ENCODE measurements around the gene WDR83. TPM values are rescaled to one million over a fixed set of nuclear protein-coding genes. Genes with fewer than 3 reads are reported as not detected.

WDR83 gene
- polyA plus RNA-seq, 4 donors: 10.9 to 23.8 (median 19.9) TPM

DNA sequence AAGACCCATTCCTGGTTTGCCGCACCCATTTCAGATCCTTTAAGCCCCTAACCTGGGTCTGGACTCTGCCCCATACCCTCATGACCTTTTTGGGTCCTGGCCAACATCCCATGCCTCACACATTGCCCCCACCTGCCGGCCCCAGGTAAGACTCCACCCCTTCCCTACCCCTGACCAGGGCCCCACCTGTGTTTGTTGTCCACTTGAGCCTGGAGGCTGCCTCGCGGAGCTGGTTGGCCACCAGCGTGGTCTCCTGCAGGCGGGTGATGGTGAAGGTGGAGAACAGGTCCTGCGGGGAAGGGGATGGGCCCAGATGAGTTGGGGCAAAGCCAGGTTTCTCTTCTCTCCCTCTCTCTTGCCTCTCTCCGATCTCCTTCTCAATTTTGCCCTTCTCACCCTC, 19.6 kb upstream of the WDR83 start:
- Histone ChIP-seq H3K4me1 (ENCODE audit: control insufficient read depth in 3 of 3, insufficient read depth in 2 of 3, low read depth in 1 of 3, low read length in 2 of 3) (peaks cover 0 to 4% (median 0%) of the 10 kb centered on the region in 3 donors), H3K27ac (ENCODE audit: low read depth in 1 of 3, low read length in 2 of 3) (no peak overlapping the region), H3K36me3 (ENCODE audit: control insufficient read depth in 3 of 3, insufficient read depth in 2 of 3, low read depth in 1 of 3, low read length in 3 of 3) (peaks cover 0 to 10% (median 0%) of the 10 kb centered on the region in 3 donors), H3K27me3 (ENCODE audit: control insufficient read depth in 3 of 3, insufficient read depth in 3 of 3, low read length in 3 of 3) (no peaks in the 10 kb centered on the region), H3K9me3 (ENCODE audit: control insufficient read depth in 2 of 2, insufficient read depth in 1 of 2, low read depth in 1 of 2, low read length in 1 of 2) (no peaks in the 10 kb centered on the region), H3K4me3 (ENCODE audit: low read depth in 1 of 3, low read length in 3 of 3) (no peak overlapping the region)
- WGBS, 3 donors: 32 to 63% (median 61%) methylated on average over 8 of the region's 8 CpGs
- FAIRE-seq (no peak), DNase-seq (peak in 1 of 2 donors; percentile 34)

- no peak for FAIRE-seq
- peak; percentile 83 to 88 for DNase-seq
- 11 to 26% (median 25%) methylated on average over 28 to 31 of the region's 31 CpGs for WGBS, 3 donors
These were observed 19.0 kb upstream of the WDR83 start for GRCh38 chr19:12647490-12648071.

DNA sequence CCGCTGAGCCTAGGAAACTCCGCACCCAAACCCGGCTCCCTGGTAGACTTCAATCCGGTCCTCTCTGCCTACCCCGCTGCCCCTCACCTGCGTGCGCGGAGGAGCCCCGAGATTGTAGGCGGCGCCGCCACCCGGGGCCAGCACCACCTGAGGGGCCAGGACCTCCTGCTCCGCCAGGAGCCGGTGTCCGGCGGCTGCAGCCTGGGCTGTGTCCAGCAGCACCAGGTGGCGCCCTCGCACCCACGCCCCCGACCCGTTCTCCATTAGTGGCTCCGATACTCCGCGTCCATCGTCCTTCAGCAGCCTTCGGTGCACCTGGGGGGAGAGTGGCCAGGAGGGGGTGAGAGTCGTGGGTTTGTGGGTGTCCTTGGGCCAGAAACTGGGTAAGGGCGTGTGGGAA, 18.5 kb upstream of the WDR83 start:
- Histone ChIP-seq H3K9me3 (ENCODE audit: control insufficient read depth in 2 of 2, insufficient read depth in 1 of 2, low read depth in 1 of 2, low read length in 1 of 2) (no peaks in the 10 kb centered on the region), H3K27me3 (ENCODE audit: control insufficient read depth in 3 of 3, insufficient read depth in 3 of 3, low read length in 3 of 3) (no peaks in the 10 kb centered on the region), H3K4me3 (ENCODE audit: low read depth in 1 of 3, low read length in 3 of 3) (peak overlapping the region in 2 of 3 donors; percentile 27 to 35), H3K27ac (ENCODE audit: low read depth in 1 of 3, low read length in 2 of 3) (no peak overlapping the region), H3K36me3 (ENCODE audit: control insufficient read depth in 3 of 3, insufficient read depth in 2 of 3, low read depth in 1 of 3, low read length in 3 of 3) (peaks cover 0 to 13% (median 0%) of the 10 kb centered on the region in 3 donors), H3K4me1 (ENCODE audit: control insufficient read depth in 3 of 3, insufficient read depth in 2 of 3, low read depth in 1 of 3, low read length in 2 of 3) (peaks cover 0 to 4% (median 0%) of the 10 kb centered on the region in 3 donors)
- DNase-seq (peak in 1 of 2 donors; percentile 25), FAIRE-seq (no peak)
- WGBS, 3 donors: 21 to 55% (median 29%) methylated on average over 23 to 29 of the region's 29 CpGs

More at GRCh38 chr19:12647490-12648071, 19.0 kb upstream of the WDR83 start:
- H3K4me3 ChIP-seq (ENCODE audit: low read depth in 1 of 3, low read length in 3 of 3): peak overlapping the region in 2 of 3 donors; percentile 31 to 35
- H3K27me3 ChIP-seq (ENCODE audit: control insufficient read depth in 3 of 3, insufficient read depth in 3 of 3, low read length in 3 of 3): no peaks in the 10 kb centered on the region
- H3K9me3 ChIP-seq (ENCODE audit: control insufficient read depth in 2 of 2, insufficient read depth in 1 of 2, low read depth in 1 of 2, low read length in 1 of 2): no peaks in the 10 kb centered on the region
- H3K36me3 ChIP-seq (ENCODE audit: control insufficient read depth in 3 of 3, insufficient read depth in 2 of 3, low read depth in 1 of 3, low read length in 3 of 3): peaks cover 0 to 13% (median 0%) of the 10 kb centered on the region in 3 donors
- H3K4me1 ChIP-seq (ENCODE audit: control insufficient read depth in 3 of 3, insufficient read depth in 2 of 3, low read depth in 1 of 3, low read length in 2 of 3): peaks cover 0 to 4% (median 0%) of the 10 kb centered on the region in 3 donors
- H3K27ac ChIP-seq (ENCODE audit: low read depth in 1 of 3, low read length in 2 of 3): no peak overlapping the region

DNA sequence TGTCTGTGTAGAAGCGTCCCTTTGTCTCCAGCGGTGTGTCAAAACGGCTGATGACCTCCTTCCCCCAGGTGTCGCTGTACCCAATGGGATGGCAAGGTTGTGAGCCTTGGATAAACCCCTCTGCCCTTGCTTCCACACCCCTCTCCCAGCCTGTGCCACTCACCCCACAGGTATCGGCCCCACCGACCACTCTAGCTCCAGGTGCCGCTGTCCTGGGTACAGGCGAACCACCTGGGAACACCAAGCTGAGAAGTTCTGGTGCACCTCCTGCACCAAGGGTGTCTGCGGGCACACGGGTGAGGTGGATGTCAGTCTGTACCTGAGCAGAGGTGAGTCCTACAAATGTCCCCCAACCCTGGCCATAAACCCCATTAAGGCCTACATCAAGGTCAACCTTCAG, 16.7 kb upstream of the WDR83 start:
- FAIRE-seq: no peak
- Histone ChIP-seq H3K9me3 (ENCODE audit: control insufficient read depth in 2 of 2, insufficient read depth in 1 of 2, low read depth in 1 of 2, low read length in 1 of 2) (no peaks in the 10 kb centered on the region), H3K4me3 (ENCODE audit: low read depth in 1 of 3, low read length in 3 of 3) (no peak overlapping the region), H3K4me1 (ENCODE audit: control insufficient read depth in 3 of 3, insufficient read depth in 2 of 3, low read depth in 1 of 3, low read length in 2 of 3) (peaks cover 0 to 4% (median 0%) of the 10 kb centered on the region in 3 donors), H3K27me3 (ENCODE audit: control insufficient read depth in 3 of 3, insufficient read depth in 3 of 3, low read length in 3 of 3) (no peaks in the 10 kb centered on the region), H3K36me3 (ENCODE audit: control insufficient read depth in 3 of 3, insufficient read depth in 2 of 3, low read depth in 1 of 3, low read length in 3 of 3) (peaks cover 0 to 24% (median 0%) of the 10 kb centered on the region in 3 donors), H3K27ac (ENCODE audit: low read depth in 1 of 3, low read length in 2 of 3) (no peak overlapping the region)
- DNase-seq: no peak
- 94 to 97% (median 97%) methylated on average over 10 of the region's 10 CpGs for WGBS, 3 donors

DNA sequence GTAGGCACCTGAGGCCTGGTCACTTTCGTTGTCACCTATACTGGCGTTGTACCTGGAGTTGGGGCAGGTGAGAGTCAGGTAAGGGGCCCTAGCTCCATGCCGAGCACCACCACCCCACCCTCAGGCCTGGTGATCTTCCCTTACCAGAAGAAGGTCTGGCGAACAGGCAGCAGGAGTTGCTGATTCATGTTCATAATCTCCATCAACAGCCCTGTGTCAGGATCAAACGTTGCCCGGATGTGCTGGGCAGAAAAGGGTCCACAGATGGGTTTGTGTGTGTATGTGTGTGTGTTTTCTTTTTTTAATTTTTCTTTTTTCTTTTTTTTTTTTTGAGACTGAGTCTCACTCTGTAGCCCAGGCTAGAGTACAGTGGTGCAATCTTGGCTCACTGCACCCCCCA, 14.4 kb upstream of the WDR83 start:
- no peak overlapping the region for H3K4me3 ChIP-seq (ENCODE audit: low read depth in 1 of 3, low read length in 3 of 3)
- H3K27ac ChIP-seq (ENCODE audit: low read depth in 1 of 3, low read length in 2 of 3): no peak overlapping the region
- WGBS, 3 donors: 90 to 95% (median 93%) methylated on average over 6 of the region's 6 CpGs
- DNase-seq: no peak
- FAIRE-seq: no peak
- H3K9me3 ChIP-seq (ENCODE audit: control insufficient read depth in 2 of 2, insufficient read depth in 1 of 2, low read depth in 1 of 2, low read length in 1 of 2): no peaks in the 10 kb centered on the region
- H3K36me3 ChIP-seq (ENCODE audit: control insufficient read depth in 3 of 3, insufficient read depth in 2 of 3, low read depth in 1 of 3, low read length in 3 of 3): peaks cover 0 to 43% (median 3%) of the 10 kb centered on the region in 3 donors
- no peaks in the 10 kb centered on the region for H3K27me3 ChIP-seq (ENCODE audit: control insufficient read depth in 3 of 3, insufficient read depth in 3 of 3, low read length in 3 of 3)
- peaks cover 0 to 4% (median 0%) of the 10 kb centered on the region in 3 donors for H3K4me1 ChIP-seq (ENCODE audit: control insufficient read depth in 3 of 3, insufficient read depth in 2 of 3, low read depth in 1 of 3, low read length in 2 of 3)

GRCh38 chr19:12655546-12655945, 11.1 kb upstream of the WDR83 start:
- Histone ChIP-seq H3K4me1 (ENCODE audit: control insufficient read depth in 3 of 3, insufficient read depth in 2 of 3, low read depth in 1 of 3, low read length in 2 of 3) (no peaks in the 10 kb centered on the region), H3K36me3 (ENCODE audit: control insufficient read depth in 3 of 3, insufficient read depth in 2 of 3, low read depth in 1 of 3, low read length in 3 of 3) (peaks cover 0 to 63% (median 9%) of the 10 kb centered on the region in 3 donors), H3K9me3 (ENCODE audit: control insufficient read depth in 2 of 2, insufficient read depth in 1 of 2, low read depth in 1 of 2, low read length in 1 of 2) (no peaks in the 10 kb centered on the region), H3K27ac (ENCODE audit: low read depth in 1 of 3, low read length in 2 of 3) (no peak overlapping the region), H3K4me3 (ENCODE audit: low read depth in 1 of 3, low read length in 3 of 3) (no peak overlapping the region), H3K27me3 (ENCODE audit: control insufficient read depth in 3 of 3, insufficient read depth in 3 of 3, low read length in 3 of 3) (no peaks in the 10 kb centered on the region)
- WGBS, 3 donors: 94 to 96% (median 96%) methylated on average over 8 of the region's 8 CpGs
- no peak for FAIRE-seq
- DNase-seq: no peak

GRCh38 chr19:12656899-12657571, 9.6 kb upstream of the WDR83 start:
- FAIRE-seq: no peak
- H3K36me3 ChIP-seq (ENCODE audit: control insufficient read depth in 3 of 3, insufficient read depth in 2 of 3, low read depth in 1 of 3, low read length in 3 of 3): peaks cover 4 to 69% (median 10%) of the 10 kb centered on the region in 3 donors
- no peak overlapping the region for H3K27ac ChIP-seq (ENCODE audit: low read depth in 1 of 3, low read length in 2 of 3)
- DNase-seq: no peak
- H3K4me1 ChIP-seq (ENCODE audit: control insufficient read depth in 3 of 3, insufficient read depth in 2 of 3, low read depth in 1 of 3, low read length in 2 of 3): no peaks in the 10 kb centered on the region
- H3K9me3 ChIP-seq (ENCODE audit: control insufficient read depth in 2 of 2, insufficient read depth in 1 of 2, low read depth in 1 of 2, low read length in 1 of 2): no peaks in the 10 kb centered on the region
- WGBS, 3 donors: 76 to 90% (median 86%) methylated on average over 47 to 50 of the region's 50 CpGs
- H3K27me3 ChIP-seq (ENCODE audit: control insufficient read depth in 3 of 3, insufficient read depth in 3 of 3, low read length in 3 of 3): no peaks in the 10 kb centered on the region
- H3K4me3 ChIP-seq (ENCODE audit: low read depth in 1 of 3, low read length in 3 of 3): no peak overlapping the region

GRCh38 chr19:12657966-12658365, 8.6 kb upstream of the WDR83 start:
- Histone ChIP-seq H3K27me3 (ENCODE audit: control insufficient read depth in 3 of 3, insufficient read depth in 3 of 3, low read length in 3 of 3) (no peaks in the 10 kb centered on the region), H3K27ac (ENCODE audit: low read depth in 1 of 3, low read length in 2 of 3) (no peak overlapping the region), H3K4me3 (ENCODE audit: low read depth in 1 of 3, low read length in 3 of 3) (no peak overlapping the region), H3K36me3 (ENCODE audit: control insufficient read depth in 3 of 3, insufficient read depth in 2 of 3, low read depth in 1 of 3, low read length in 3 of 3) (peaks cover 4 to 73% (median 11%) of the 10 kb centered on the region in 3 donors), H3K9me3 (ENCODE audit: control insufficient read depth in 2 of 2, insufficient read depth in 1 of 2, low read depth in 1 of 2, low read length in 1 of 2) (no peaks in the 10 kb centered on the region), H3K4me1 (ENCODE audit: control insufficient read depth in 3 of 3, insufficient read depth in 2 of 3, low read depth in 1 of 3, low read length in 2 of 3) (no peaks in the 10 kb centered on the region)
- WGBS, 3 donors: 96 to 99% (median 96%) methylated on average over 20 to 22 of the region's 22 CpGs
- no peak for DNase-seq
- no peak for FAIRE-seq
